Vagina (tissue), 2 donors: ENCODE results near the gene RFESD. TPM values are rescaled to one million over a fixed set of nuclear protein-coding genes. Genes with fewer than 3 reads are reported as not detected.

Experiments
- DNase-seq, 2 donors: peaks; one replicate each; pipeline ENCODE4 v3.0.0-alpha.2; 2017; ENCODE audit errors: extremely low spot score in 2 of 2
- H3K27ac ChIP-seq: fragments of 200-600 bp; sonication (generic); one replicate; pipeline ENCODE4 v1.5.1; 2019
- H3K27me3 ChIP-seq: fragments of 200-600 bp; sonication (generic); one replicate; pipeline ENCODE4 v1.5.1; 2019
- H3K36me3 ChIP-seq, 2 donors: fragments of 200-600 bp; sonication (generic); one replicate each; pipeline ENCODE4 v1.5.1; 2017 to 2019
- H3K4me1 ChIP-seq: fragments of 200-600 bp; sonication (generic); one replicate; pipeline ENCODE4 v1.5.1; 2019
- H3K4me3 ChIP-seq, 2 donors: fragments of 200-600 bp; sonication (generic); 1 replicate in 1 of 2; 2 replicates in 1 of 2; pipeline ENCODE4 v1.5.1; 2016 to 2019
- H3K9me3 ChIP-seq: fragments of 200-600 bp; sonication (generic); one replicate; pipeline ENCODE4 v1.5.1; 2019
- CTCF ChIP-seq, 3 experiments: fragments of 450-650 bp in 2 of 3; fragments of 200-600 bp in 1 of 3; sonication (generic) in 1 of 3; IDR thresholded peaks; one replicate each; pipeline ENCODE4 v1.5.1; 2017 to 2019; ENCODE audit warnings: antibody characterized with exemption in 3 of 3, mild to moderate bottlenecking in 2 of 3, moderate library complexity in 2 of 3
- POLR2A ChIP-seq, 2 donors: fragments of 450-650 bp; IDR thresholded peaks; one replicate each; pipeline ENCODE4 v1.6.1; 2017; ENCODE audit warnings: antibody characterized with exemption in 2 of 2, mild to moderate bottlenecking in 2 of 2, moderate library complexity in 2 of 2
- POLR2AphosphoS5 ChIP-seq, 2 donors: sonication (generic); formaldehyde crosslinking; IDR thresholded peaks; one replicate each; pipeline ENCODE4 v1.9.0; 2017; ENCODE audit warnings: antibody characterized with exemption in 2 of 2, mild to moderate bottlenecking in 2 of 2, low read depth in 1 of 2; ENCODE audit not compliant: insufficient read depth in 1 of 2
- intact Hi-C: fragments of 100-400 bp; cut with DNase I; formaldehyde crosslinking; loops from one replicate; pipeline ENCODE4 v1.15.1; 2023
- total RNA-seq: library from RNA; depleted of rRNA; stranded (reverse); fragments of >200 nt; gene quantifications from one replicate; pipeline ENCODE4 v1.2.3, GENCODE V29; 2016

RFESD gene
- total RNA-seq, 1 donor from 2014 or later, result 1.2 TPM

- no peaks in the 10 kb centered on the region for H3K27me3 ChIP-seq
- intact Hi-C loops, result loop anchor here (10.0 kb wide), 1 partner anchor 66 kb away; the partner anchor contains the start of genes ARSK and SKIC3
- peak overlapping the region; percentile 19 for H3K27ac ChIP-seq
- peak overlapping the region; percentile 56 to 66 for H3K4me3 ChIP-seq
- peaks cover 21% of the 10 kb centered on the region for H3K4me1 ChIP-seq
- H3K9me3 ChIP-seq, result no peaks in the 10 kb centered on the region
- H3K36me3 ChIP-seq, result no peaks in the 10 kb centered on the region
- DNase-seq, result no peak
- TF ChIP-seq POLR2AphosphoS5 (IDR thresholded peaks at IDR 0.05; ENCODE audit: insufficient read depth in 1 of 2, low read depth in 1 of 2) (peak in 1 of 2 donors; percentile 42), POLR2A (IDR thresholded peaks at IDR 0.05) (no peak), CTCF (IDR thresholded peaks at IDR 0.05) (no peak)
Measured at GRCh38 chr5:95620870-95621838, 25.4 kb upstream of the RFESD start.

- intact Hi-C loops, result loop anchor here (10.0 kb wide), 1 partner anchor 67 kb away; the partner anchor contains the start of genes ARSK and SKIC3
- no peaks in the 10 kb centered on the region for H3K27me3 ChIP-seq
- H3K4me1 ChIP-seq, result peaks cover 21% of the 10 kb centered on the region
- H3K9me3 ChIP-seq, result no peaks in the 10 kb centered on the region
- TF ChIP-seq CTCF (IDR thresholded peaks at IDR 0.05), result no peak
- no peak for TF ChIP-seq POLR2AphosphoS5 (IDR thresholded peaks at IDR 0.05; ENCODE audit: insufficient read depth in 1 of 2, low read depth in 1 of 2)
- TF ChIP-seq POLR2A (IDR thresholded peaks at IDR 0.05), result no peak
- no peak overlapping the region for H3K27ac ChIP-seq
- no peaks in the 10 kb centered on the region for H3K36me3 ChIP-seq
- no peak overlapping the region for H3K4me3 ChIP-seq
- no peak for DNase-seq
Measured at GRCh38 chr5:95621839-95622629, 24.5 kb upstream of the RFESD start.

GRCh38 chr5:95623706-95624105 is 22.9 kb upstream of the RFESD start:
- TF ChIP-seq CTCF (IDR thresholded peaks at IDR 0.05) (no peak), POLR2AphosphoS5 (IDR thresholded peaks at IDR 0.05; ENCODE audit: insufficient read depth in 1 of 2, low read depth in 1 of 2) (no peak), POLR2A (IDR thresholded peaks at IDR 0.05) (no peak)
- Histone ChIP-seq H3K4me3 (no peak overlapping the region), H3K27ac (no peak overlapping the region), H3K4me1 (peaks cover 21% of the 10 kb centered on the region), H3K9me3 (no peaks in the 10 kb centered on the region), H3K36me3 (no peaks in the 10 kb centered on the region), H3K27me3 (no peaks in the 10 kb centered on the region)
- no peak for DNase-seq
- intact Hi-C loops, result loop anchor here (10.0 kb wide), 1 partner anchor 69 kb away; the partner anchor contains the start of genes ARSK and SKIC3

- no peak for DNase-seq
- Histone ChIP-seq H3K27me3 (no peaks in the 10 kb centered on the region), H3K4me3 (no peak overlapping the region), H3K4me1 (peaks cover 16% of the 10 kb centered on the region), H3K36me3 (no peaks in the 10 kb centered on the region), H3K9me3 (no peaks in the 10 kb centered on the region), H3K27ac (no peak overlapping the region)
- intact Hi-C loops, result loop anchor here (10.0 kb wide), 1 partner anchor 70 kb away; the partner anchor contains the start of genes ARSK and SKIC3
- TF ChIP-seq CTCF (IDR thresholded peaks at IDR 0.05) (no peak), POLR2AphosphoS5 (IDR thresholded peaks at IDR 0.05; ENCODE audit: insufficient read depth in 1 of 2, low read depth in 1 of 2) (no peak), POLR2A (IDR thresholded peaks at IDR 0.05) (no peak)
Measured at GRCh38 chr5:95624368-95624767, 22.2 kb upstream of the RFESD start.
